NCI-H187 treated with DMSO at 0.1 percent for 48 hours (cell line): ENCODE measurements around the gene TLE4.

ENCODE experiments used
- DNase-seq: peaks from one replicate; lab custom pipeline; 2025; lab: John Stamatoyannopoulos, UW

Gene TLE4

DNA sequence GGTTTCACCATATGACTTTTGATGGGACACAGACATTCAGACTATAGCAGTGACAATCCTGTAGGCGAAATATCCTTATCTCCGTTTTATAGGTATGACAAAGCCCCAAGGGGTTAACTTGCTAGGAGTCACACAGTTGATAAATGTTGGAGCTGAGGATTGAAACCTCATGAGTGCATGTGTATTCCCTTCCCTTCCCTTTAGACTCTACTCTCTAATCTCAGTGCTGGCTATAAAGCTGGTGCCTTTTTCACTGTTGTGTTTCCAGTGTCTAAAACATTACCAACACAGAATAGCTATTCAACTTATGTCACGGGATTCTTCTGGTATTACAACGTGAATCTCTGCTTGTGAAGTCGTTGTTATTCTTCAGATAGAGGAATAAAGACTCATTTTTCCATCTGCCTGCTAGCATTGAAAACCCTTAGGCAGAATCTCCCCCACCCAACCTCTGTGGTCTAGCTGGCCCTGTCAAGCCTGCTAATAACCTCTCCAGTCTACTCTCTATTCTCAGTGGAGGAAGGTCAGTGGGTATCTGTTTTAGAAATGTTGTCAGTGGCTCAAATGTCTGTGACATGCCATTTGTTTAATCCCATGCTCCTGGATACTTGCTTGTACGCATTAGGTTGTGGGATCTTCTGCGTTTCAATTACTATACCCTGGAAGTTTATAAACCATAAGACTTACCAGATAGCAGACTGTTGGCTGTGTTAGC is 121.2 kb downstream of the TLE4 start:
- no peak for DNase-seq

DNA sequence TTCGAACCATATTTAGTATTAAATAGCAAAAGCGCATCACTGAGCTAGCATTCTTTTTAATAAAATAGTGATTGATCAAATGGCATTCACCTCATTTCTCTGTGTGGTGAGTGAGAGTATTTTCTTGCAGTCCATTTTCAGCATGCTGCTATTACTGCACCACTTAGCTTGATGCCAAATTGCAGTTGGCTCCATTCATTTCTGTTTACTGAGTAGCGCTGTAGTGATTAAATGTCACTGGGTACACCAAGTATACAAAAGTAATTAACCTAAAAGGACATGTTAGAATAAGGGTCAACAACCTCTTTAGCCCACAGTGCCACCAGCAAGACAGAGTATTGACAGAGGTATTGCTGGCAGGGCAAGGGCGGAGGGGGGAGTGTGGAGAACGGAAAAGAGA is 122.0 kb downstream of the TLE4 start:
- no peak for DNase-seq

DNA sequence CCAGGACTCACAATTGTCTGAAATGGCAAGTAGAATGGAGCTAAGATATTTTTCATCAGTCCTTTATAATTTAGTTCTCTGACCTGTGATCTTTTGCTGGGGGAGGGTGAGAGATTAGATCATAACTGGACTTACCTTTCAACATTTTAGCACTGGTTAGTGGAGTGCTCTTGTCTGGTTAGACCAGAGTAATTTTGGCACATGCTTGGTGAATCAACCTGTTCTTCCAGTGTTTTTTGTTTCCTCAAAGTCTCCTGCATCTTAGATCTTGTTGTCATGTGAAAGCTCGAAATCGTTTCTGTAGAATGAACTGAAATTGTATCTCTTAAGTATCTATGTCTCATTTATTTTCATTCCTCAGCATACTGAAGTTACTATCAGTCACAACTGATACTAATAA is 122.4 kb downstream of the TLE4 start:
- no peak for DNase-seq

DNA sequence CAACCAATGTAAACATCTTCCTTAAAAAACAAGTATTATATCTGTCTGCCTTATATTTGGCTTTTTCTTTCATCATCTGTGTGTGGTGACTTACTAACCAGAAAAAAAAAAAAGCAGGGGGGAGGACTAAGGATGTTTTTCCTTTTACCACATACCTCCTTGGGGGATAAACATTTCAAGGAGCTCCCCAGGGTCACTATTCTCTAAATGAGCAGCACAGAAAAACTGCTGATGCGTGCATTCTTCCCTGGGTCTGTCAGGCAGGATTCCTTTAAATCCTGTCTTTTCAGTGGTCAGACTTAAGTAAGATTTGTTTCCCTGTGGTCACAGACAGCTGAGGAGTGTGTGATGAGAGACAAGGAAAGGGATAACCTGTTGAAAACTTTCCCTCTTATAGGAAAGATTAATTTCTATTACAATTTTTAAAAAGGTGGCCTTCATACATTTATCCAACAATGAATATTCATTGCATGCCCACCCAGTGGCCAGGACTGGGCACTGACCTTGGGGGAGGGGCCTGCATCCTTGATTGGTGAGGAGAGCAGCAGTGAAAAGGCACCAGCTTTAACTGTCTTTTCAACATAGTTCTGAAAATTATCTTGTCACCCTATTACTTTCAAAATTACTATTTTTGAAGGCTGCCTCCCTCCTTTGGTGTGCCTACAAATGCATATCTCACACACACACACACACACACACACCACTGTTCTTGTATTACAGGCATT is 123.1 kb downstream of the TLE4 start:
- no peak for DNase-seq

DNA sequence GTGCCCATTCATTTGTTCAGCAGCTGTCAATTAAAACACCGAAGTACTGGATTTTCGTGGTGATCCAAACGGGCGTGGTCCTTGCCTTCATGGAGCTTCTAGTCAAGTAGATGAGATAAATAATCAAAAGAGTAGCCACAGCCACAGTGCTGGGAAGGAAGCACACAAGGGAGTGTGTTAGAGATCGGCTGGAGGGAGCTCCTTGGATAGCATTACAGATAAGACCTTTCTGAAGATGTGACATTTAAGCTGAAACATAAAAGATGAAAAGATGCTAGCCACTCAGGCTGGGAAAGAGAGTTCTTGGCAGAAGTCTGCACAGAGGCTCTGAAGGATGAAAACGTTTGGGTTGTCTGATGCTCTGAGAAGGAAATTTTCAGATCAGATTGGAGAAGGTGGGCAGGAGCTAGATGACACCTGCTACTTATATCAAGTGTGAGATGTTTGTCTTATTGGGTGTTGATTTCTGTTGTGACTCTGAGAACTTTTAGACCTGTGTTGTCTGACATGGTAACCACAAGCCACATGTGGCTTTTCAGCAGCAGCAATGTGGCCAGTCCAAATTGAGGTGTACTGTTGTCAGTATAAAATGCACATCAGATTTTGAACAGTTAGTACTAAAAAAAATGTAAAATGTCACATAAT is 123.9 kb downstream of the TLE4 start:
- DNase-seq = no peak

DNA sequence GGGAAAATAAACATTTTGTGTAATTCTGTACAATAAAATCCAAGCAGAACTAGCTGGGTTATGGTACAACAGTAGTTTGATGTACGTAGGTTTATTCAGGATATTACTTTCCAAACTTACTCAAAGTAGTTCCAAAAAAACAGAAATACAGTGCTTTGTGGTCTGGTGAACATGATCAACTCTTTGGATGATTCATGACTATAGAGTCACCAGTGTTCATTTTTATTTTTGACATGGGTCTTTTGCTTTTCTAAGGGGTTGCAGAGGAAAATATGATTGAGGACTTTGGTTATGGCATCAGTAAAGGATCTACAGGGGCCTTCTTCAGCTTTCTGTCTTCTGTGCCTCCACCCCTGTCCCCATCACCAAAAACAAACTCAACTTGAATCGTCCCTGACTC is 127.2 kb downstream of the TLE4 start:
- DNase-seq = no peak

DNA sequence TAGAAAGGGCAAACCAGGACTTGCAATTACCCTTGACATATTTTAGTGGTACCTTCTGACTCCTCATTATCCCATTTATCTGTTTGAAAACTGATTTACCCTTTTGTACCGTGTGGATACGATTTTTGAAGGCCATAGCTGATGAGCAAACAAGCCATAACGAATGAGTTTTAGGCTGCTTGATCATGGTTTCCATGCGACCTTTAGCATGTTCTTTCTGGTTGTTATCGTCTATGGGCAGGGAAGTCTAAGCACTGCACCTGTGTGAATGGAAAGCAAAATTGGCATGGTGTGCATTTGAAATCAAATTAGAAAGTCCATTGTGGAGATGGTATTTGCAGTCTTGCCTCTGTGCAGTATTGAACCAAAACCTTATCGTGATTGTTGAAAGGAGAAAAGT is 127.7 kb downstream of the TLE4 start:
- no peak for DNase-seq

DNA sequence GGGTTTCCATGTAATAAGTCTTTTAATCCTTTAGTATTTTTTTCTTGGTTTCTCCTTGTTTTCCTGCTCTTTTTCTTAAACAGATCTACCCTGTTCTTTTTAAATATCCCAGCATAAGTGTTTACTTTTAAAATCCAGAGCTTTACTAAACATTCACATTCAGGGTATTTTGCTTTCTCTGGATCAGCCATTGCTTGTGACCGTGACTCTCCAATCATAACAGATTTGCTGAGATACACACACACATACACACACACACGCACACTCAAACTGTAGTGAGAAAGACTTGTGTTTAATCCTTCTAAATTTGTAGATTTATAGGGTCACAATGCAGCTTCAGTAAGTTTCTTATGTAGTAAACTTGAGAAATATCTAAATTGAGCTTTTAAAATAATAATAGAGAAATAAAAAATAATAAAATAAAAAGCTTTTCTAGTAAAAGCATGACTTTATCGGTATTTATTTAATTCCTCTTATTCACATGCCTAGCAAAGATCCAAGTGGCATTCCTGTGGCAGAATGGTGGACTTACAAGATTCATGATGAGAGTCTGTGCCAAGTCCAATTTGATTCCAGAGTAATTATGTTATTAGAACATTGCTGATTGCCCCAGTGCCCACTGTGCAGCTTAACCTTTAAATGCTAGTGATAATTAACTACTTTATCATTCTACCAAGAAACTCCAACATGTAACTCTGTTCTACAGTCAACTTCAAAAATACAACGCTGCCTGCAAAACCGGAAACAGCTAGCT is 129.0 kb downstream of the TLE4 start:
- DNase-seq = no peak

DNA sequence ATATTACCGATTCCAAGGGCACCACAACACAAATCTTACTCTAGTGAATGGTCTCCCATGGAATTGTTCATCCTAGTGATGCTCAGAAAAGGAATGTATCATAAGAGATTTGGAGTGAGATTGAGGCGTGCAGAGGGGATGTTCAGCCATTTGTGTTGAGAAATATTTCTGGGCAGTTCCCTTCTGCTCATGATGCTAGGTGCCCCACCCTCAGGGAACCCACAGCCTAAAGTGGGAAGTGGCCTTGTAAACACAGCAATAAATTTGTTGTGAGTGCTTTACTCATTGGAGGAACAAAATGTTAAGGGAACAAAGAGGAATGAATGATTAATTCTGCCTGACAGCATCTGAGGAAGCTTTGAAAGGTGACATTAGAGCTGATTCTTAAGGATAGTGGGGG is 129.9 kb downstream of the TLE4 start:
- no peak for DNase-seq

DNA sequence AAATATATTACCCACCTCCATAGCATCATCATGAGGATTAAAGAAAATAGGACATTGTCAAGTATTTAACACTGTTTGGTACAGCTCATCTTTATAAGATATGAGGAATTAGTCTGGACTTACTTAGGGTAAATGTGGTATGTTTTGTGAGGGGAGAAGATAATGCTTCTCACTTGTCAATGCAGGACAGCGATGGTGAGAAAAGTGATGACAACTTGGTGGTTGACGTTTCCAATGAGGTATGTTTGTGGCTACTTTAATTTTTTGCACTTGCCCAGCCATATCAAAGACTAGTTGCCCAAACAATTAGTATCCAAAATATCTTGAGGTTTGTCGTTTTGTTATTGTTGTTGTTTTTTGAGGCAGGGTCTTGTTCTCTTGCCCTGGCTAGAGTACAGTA is 133.9 kb downstream of the TLE4 start:
- no peak for DNase-seq

DNA sequence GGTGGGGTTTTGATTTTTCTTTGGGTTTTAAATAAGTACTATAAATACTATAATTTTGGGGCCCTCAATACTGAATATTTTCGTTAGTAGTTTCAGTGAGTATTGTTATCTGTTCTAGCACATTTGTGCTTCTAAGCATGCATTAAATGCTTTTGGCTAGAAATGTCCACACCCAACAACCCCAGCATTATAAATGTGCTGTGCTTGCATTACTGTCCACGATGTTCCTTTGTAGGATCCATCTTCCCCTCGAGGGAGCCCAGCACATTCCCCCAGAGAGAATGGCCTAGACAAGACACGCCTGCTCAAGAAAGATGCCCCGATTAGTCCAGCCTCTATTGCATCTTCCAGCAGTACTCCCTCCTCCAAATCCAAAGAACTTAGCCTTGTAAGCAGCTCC is 134.7 kb downstream of the TLE4 start:
- DNase-seq = no peak

DNA sequence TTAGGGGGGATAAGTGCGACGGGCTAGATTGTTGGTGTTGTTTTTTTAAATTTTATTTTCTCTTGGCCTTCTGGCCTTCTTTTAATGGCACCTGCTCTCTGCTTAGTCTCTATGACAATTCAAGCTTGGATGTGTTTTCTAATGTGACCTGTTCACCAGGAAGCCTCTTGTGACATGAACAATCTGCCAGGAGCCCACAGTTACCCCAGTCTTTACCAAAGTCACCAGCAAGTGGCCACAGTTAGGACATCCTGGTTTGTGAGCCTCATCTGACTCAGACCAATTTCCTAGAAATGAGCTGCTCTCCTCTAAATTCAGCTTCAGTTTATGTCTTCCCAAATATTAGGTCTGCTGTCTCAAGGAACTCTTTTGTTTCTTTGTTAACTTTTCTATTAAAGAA is 135.8 kb downstream of the TLE4 start:
- DNase-seq = no peak

DNA sequence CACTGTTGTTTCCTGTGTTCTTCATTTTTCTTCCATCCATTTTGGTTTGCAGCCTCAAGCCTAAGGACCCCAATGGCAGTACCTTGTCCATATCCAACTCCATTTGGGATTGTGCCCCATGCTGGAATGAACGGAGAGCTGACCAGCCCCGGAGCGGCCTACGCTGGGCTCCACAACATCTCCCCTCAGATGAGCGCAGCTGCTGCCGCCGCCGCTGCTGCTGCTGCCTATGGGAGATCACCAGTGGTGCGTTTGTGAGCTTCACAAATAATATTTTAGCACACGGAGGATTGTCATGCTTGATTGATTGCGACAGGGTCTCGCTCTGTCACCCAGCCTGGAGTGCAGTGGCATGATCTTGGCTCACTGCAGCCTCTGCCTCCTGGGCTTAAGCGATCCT is 136.8 kb downstream of the TLE4 start:
- DNase-seq = no peak

DNA sequence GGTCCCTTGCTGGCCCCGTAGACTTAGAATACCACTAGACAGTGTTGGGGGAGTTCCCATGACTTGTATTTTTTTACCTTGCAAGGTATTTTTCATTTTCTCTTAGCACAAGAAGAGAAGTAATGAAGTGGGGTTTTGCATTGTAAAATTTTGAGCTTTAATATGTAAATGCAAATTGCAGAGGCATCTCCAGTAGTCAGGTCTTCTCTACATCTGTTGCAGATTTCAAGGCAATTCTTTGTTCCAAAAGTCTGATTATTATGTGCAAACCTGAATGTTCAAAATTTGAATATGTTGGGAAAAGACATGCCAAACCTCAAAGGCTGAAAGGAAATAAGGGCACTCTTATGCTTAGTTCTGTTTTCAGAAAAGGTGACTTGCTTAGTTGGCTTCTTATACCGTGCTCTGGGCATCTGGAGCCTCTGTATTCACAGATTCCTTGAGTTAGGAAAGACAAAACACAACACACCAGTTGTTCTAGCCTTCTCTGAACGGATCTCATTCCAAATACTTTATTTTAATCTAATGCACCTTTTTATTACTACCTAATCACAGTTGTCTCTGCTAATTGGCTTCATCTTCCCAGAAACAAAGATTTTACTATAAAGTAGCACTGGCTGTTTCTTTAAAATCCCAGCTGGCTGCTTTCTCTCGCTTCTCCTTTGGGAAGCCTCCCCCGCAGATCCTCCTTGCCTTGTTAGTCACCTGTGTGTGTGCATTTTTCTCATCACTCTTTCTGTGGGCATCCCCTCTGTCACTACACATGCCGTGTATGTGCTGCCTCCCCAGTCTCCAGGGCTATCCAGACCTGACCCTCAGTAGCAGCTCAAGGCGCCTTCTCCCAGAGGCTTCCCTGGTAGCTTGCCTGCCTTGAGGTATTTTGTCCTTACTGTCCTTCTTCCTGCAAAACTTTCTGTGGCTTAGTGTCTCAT is 138.2 kb downstream of the TLE4 start:
- no peak for DNase-seq

DNA sequence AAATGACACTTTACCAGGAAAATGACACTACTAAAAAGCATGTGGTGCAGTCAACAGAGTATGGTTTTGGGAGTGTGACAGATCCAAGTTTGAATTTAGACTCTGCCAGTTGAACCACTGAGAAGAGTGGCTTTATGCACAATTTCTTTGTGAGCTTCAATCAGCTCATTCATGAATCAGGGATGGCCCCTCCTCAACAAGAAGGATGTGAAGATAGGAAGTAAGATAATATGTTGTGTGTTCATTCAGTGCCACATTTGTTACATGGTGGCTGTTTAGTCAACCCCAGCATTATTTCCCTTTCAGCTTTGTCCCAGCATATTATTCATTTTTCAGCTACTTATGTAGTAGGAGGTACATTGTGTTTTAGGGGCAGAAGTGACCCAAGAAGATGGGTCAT is 140.1 kb downstream of the TLE4 start:
- no peak for DNase-seq

DNA sequence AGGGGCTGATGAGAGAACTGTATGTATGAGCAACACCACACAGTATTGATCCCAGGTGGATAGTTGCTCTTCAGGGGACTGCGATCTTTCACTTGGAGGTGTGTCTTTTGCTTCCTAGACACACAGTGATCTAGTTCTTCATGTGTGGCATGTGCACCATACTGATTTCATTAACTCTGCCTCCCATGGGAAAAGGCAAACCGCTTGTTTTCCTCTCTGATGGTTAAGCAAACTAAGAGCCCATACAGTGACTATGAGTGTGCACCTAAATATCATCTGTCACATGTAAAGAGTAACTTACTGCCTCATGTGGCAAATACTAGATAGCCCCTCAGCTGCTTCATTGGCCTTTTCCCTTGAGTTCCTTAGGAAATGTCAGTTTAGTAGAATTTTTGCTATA is 147.3 kb downstream of the TLE4 start:
- DNase-seq = no peak

DNA sequence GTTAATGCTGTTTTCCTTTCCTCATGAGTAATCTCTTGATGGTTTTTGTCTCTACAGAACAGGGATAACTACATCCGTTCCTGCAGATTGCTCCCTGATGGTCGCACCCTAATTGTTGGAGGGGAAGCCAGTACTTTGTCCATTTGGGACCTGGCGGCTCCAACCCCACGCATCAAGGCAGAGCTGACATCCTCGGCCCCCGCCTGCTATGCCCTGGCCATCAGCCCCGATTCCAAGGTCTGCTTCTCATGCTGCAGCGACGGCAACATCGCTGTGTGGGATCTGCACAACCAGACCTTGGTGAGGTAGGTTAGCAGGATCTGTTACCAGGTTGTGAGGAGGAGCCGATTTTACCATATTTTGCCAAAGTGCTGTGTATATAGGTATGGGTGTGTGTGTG is 148.2 kb downstream of the TLE4 start:
- DNase-seq = no peak

DNA sequence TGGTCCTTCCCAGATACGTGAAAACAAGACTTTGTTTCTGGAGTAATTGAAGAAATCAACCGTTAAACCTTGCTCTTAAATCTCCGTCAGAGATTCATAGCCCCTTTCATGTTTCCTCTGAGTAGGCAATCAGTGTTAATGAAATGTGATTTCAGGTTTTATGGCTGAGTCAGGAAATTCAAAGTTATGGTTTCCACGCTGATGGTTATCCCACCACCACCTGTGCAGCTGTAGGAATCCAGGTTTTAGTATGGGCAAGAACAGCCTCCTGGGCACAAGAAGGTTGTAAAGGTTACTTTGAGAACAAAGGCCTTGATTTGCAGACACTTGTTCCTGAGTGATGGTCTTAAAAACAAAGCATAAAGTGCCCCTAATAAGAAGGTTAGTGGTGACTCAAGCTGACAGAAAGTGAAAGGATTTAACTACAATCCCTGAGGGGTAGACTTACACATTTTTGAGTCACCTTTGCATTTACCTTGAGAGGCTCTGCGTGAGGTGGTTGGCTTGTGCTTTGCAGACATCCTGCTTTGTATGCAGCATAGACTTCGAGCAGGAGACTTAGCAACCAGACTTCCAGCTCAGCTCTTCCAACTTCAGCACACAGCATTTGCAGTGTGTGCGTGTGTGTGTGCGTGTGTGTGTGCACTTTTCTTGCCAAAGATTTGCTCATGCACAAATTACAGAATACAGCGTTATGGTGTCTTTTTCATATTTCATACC is 159.6 kb downstream of the TLE4 start:
- DNase-seq = no peak

DNA sequence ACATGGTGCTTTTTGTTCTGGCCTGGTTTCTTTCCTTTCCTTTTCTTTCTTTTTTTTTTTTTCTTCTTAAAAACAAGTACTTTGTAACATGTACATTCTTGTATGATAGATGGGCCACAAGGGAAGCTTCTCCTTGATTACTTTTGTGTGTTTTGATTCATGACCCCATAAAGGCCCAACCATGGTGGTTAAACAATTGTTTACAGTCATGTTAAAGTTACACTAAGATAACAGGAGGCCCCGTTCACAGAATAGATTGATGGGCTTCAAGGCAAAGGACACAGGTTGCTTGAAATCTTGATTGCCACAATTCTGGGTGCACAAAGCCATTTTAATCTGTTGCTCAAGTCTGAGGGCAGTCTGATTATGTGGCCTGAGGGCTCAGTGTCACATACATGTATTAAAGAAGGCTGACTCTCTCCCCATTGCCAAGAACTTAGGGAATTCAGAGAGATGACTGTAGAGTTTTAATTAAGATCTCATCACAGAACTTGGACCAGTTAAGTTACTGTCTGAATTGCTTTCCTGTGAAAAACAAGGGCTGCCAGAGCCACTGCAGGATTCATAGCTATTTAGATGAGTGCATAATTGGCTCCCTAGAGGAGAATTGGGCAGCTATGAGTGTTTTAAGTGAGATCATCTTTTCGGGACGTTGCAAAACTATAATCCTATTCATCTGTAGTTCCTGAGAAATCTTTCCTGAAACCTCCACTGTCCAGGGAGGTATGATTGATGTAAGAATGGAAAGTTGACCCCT is 163.4 kb downstream of the TLE4 start:
- DNase-seq = no peak

DNA sequence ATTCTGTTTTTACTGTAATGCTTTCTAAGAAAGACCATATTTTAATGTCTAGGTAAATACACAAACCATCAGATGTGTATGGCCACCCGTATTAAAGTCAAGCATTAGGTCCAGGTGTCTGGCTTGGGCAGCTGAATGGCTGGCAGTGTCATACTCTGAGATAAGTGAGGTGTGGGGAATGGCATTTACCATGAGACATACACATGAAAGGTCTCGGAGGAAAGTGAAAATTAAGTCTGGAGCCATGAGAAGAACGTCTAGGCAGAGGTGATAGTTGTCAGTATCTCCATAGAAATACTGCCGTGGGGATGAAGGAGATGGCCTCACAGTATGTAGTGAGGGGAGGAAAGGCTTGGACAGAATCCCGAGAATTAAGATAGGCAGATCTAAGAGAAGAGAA is 164.3 kb downstream of the TLE4 start:
- DNase-seq = no peak
